RPMI7951 (cell line): Measurements from ENCODE around the gene ZNF71. TPM values are rescaled to one million over a fixed set of nuclear protein-coding genes. Genes with fewer than 3 reads are reported as not detected.
A peak's percentile ranks its signal among the peaks of the same experiment; 100 is the strongest.

Experiments
- DNase-seq: peaks from one replicate; pipeline ENCODE4 v3.0.0-alpha.2; 2012; ENCODE audit warnings: low read depth
- total RNA-seq: library from RNA; depleted of rRNA; stranded (reverse); fragments of >200 nt; shearing (Covaris generic); gene quantifications from 2 replicates; pipeline ENCODE4 v1.2.3, GENCODE V29; 2014; rRNA removed

Gene ZNF71
- 6.0 and 8.3 TPM in 2 replicates for total RNA-seq

DNA sequence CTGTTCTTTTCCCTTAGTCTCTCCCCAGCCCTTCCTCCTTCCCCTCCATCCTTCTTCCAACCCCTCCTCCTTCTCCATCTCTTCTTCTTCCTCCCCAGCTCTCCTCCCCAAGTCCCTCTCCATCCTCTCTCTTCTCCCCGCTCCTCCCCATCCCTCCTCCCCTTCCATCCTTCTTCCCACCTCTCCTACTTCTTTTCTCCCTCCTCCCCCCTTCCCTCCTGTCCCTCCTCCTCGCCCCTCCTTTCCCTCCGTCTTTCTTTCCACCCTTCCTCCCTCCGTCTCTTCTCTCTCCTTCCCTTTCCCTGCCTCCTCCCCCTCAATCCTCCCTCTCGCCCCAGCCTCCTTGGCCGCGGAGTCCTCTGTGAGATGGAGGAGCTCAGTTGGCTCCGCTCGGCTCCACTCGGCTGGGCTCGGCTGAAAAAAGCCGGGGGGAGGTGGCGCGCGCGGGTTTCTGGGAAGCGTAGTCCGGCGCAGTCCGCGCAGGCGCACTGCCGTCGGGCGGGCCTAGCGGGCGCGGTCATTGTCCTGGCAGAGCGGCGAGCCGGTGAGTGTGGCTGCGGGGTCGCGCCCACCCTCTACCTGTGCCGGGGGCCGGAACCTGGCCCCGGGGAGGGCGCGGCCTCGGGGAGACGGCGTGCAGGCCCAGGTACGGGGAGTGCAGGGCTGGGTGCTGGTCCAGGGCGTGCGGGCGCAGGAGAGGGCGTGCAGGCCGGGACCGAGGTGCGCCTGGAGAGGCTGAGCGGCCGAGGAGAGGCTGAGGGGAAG is at the start of gene ZNF71:
ZNF71 (plus strand) TSS at position 520 of the 765 bp plus-strand sequence. CDS start 6,257 bp downstream, outside the sequence.
- peak; percentile 88 for DNase-seq

GRCh38 chr19:56547535-56547934 is 47.6 kb upstream of the ZNF71 start:
- no peak for DNase-seq

GRCh38 chr19:56554272-56554869 is 40.7 kb upstream of the ZNF71 start:
- DNase-seq = no peak

- no peak for DNase-seq
Observed at GRCh38 chr19:56562766-56563165, 32.3 kb upstream of the ZNF71 start.

DNA sequence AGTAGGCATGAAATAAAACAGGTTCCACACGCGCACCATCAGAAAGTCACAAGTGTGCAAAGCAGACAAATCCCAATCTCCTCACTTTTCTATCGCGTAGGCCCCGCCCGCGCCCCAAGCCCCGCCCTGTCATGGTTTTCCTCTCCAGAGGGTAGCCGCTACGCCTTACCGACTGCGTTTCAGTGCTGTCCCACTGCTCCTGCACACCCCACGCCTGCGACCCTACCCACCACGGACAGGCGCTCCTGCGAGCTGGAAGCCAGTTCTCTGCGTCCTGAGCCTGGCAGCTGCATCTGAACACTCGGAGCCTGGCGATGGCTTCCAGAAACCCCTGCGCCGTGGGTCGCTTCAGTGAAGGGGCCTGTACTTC is 28.2 kb upstream of the ZNF71 start:
- peak; percentile 51 for DNase-seq

DNA sequence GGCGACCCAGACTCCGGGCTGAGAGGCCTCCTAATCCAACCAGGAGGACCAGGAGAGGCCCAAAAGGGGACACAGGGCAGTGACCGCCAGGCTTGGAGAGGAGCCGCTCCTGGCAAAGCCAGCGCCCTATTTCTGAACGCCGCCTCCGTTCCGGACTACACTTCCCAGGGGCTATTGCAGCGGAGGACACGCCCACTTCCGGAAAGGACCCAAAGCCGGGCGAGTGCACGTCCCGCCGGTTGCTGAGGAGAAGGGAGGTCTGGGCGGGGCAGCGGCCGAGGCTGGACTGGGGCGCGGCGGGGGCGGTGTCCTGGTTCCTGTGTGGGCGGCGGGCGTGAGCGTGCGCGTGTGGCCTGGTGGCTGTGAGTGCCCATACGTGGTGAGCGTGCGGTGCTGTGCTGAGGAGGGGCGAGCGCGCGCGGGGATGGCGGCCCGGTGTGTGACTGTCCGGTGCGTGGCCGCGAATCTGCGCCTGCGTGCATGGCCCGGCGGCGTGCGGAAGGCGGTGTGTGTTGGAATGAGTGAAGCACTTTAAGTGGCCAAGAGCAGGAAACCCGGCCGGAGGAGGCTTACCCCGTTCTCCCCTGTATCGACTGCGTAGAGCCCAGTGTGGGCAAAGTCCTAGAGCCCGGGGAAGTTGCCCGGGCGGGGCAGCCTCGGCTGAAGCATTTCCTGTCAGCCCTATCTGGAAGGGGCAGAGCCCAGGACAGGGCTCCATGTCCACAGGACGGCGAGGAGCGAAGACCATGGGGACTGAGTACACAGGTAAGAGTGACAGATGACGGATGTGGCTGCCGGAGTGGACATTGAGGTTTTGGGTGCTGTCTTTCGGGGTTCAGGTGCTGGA is 27.6 kb upstream of the ZNF71 start, which contains the start of gene ZNF470:
ZNF470 (plus strand) TSS at position 195 of the 847 bp plus-strand sequence. CDS start 2,844 bp downstream, outside the sequence.
- peak; percentile 95 for DNase-seq

- no peak for DNase-seq
Observed at GRCh38 chr19:56572589-56572988, 22.5 kb upstream of the ZNF71 start.

GRCh38 chr19:56573914-56574313 is 21.2 kb upstream of the ZNF71 start:
- DNase-seq = no peak

DNA sequence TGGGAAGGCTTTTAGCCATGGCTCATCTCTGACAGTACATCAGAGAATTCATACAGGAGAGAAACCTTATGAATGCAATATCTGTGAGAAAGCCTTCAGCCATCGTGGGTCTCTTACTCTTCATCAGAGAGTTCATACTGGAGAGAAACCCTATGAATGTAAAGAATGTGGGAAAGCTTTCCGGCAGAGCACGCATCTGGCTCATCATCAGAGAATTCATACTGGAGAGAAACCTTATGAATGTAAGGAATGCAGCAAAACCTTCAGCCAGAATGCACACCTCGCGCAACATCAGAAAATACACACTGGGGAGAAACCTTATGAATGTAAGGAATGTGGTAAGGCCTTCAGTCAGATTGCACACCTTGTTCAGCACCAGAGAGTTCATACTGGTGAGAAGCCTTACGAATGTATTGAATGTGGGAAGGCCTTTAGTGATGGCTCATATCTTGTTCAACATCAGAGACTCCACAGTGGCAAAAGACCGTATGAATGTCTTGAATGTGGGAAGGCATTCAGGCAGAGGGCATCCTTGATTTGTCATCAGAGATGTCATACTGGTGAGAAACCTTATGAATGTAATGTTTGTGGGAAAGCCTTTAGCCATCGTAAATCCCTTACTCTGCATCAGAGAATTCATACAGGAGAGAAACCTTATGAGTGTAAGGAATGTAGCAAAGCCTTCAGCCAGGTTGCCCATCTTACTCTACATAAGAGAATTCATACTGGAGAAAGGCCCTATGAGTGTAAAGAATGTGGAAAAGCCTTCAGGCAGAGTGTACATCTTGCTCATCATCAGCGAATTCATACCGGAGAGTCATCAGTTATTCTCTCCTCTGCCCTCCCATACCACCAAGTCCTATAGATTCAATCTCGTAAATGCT is 17.1 kb upstream of the ZNF71 start:
- DNase-seq = no peak

DNA sequence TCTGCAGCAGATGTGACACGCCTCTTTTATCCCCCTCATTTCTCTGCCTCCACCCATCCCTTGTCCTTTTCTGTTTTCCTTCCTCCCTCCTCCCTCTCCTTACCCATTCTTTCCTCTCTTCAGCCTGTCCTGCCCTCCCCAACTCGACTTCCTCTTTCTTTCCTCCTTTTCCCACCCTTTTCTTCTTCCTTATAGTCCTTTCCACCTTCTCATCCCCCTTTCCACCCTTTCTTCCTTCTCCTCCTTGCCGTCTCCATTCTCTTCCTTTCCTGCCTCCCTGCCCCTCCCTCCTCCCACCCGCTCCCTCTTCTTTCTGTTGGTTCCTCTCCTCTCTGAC is 688 bp upstream of the ZNF71 start:
- no peak for DNase-seq

DNA sequence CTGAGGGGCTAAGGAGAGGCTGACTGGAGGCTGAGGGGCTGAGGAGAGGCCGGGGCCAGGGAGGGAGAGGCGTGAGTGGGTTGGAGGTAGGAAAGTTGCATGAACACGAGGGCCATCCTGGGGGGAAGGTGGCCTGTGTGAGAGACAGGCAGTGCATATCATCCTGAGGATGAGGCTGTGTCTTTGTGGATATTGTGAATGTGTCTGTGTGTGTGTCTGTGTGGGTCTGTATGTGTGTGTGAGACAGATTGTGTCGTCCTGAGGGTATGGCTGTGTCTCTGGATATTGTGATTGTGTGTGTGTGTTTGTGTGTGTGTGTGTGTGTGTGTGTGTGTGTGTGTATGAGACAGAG is 422 bp downstream of the ZNF71 start:
- DNase-seq = peak; percentile 29

DNA sequence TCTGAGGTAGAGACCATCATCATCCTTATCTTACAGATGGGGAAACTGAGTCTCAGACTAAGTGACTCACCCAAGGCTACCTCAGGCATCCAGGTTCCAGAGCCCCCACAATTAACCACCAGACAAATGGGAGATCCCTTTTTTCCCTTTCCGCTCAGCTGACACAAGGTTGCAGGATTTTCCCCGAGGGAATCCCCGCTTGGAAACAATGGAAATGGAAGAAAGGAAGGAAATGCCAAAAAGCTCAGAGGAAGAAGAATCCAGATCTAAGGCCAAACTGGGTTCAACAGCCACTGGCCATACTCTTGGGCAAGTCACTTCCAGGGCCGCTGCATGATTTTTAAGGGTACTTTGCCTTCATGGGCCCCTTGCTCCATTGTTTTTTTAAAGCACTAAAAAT is 1.6 kb downstream of the ZNF71 start:
- no peak for DNase-seq

DNA sequence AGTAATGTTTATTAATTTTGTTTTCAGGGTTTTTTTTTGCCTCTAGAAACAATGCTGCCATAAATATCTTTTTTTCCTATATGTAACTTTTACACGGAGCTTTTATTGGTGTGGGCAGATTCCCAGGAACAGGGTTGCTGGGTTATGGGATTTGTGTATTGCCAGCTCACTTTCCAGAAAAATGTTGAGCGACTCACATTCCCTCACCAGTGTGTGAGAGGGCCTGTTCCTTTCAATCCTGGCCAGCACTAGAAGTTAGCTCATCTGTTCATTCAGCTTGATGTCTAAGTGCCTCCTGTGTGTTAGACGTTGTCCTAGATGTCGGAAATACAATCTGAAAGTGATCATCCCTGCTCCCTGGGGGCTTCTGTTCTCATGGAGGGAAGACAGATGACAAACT is 2.6 kb downstream of the ZNF71 start:
- DNase-seq = no peak

DNA sequence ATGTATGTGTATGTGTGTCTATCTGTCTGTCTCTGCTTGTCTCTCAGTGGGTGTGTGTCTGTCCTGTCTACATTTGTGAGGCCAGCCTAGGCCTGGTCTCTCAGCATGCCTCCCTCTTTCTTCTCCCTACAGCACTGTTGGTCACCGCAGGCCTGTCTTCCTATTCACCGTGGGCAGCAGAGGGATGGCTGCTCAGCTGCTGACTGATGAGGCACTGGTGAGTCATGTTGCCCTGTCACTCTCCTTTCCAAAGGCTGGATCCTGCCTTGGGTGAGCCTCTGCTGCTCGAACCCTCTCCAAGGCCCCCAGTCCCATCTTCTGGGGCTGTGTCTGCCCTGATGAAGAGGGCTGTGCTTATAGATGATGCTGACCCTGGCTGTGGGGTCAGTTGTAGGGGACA is 6.3 kb downstream of the ZNF71 start:
- peak; percentile 18 for DNase-seq

- DNase-seq = no peak
Observed at GRCh38 chr19:56603829-56604228, 8.7 kb downstream of the ZNF71 start.

GRCh38 chr19:56608274-56608964 is 13.3 kb downstream of the ZNF71 start:
- no peak for DNase-seq

- DNase-seq = no peak
Observed at GRCh38 chr19:56611288-56611687, 16.2 kb downstream of the ZNF71 start.

DNA sequence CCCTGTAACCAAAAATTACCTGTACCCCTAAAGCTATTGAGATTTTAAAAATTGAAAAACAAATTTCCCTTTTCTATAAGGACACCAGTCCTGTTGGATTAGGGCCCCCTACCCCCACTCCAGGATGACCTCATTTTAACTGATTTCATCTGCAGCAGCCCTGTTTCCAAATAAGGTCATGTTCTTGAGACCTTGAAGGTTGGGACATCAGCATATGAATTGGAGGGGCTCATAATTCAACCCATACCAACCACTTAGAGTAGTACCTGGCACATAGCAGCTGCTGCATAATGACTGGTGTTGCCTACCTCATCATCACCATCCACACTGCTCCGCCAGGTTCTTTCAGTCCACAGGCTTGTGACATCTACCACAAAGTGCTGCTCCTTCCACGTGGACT is 17.6 kb downstream of the ZNF71 start:
- DNase-seq = no peak

- DNase-seq = no peak
Observed at GRCh38 chr19:56613639-56614038, 18.5 kb downstream of the ZNF71 start.

DNA sequence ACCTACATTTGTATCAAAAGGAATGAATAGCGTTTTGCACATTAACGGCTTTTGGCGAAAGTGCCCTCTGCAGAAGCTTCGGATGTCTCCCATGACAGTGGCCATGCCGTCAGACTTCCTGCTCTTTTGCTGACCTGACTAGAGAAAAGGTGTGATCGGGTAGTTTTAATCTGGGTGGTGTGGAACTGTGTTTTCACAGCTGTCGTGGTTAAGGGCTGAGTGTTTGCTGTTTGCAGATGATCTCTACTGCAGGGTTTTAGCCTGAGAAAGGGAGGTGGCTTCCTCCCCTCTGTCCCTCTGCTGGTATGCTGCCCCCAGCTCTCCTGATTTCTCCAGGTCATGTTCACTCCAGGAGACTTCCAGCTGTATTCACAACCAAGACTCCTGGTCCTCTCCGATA is 22.4 kb downstream of the ZNF71 start:
- no peak for DNase-seq

DNA sequence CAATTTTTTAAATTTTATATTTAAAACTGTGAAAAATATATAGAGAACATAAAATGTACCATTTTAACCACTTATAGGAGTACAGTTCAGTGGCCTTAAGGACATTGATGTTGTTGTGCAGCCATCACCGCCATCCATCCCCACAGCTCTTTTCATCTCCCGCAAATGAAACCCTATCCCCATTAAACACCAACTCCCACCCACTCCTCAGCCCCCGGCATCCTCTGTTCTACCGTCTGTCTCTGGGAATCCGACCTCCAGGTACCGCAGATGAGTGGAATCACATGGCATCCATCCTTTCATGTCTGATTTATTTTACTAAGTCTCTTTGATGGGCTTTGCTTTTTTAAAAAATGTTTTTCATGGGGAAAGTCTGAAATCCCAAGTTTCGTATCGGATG is 24.0 kb downstream of the ZNF71 start:
- DNase-seq = no peak
